RPMI8226 (cell line): Measurements from ENCODE around the gene SLC7A1.

Experiments
- DNase-seq: peaks from one replicate; pipeline ENCODE4 v3.0.0-alpha.2; 2015

SLC7A1 gene

DNA sequence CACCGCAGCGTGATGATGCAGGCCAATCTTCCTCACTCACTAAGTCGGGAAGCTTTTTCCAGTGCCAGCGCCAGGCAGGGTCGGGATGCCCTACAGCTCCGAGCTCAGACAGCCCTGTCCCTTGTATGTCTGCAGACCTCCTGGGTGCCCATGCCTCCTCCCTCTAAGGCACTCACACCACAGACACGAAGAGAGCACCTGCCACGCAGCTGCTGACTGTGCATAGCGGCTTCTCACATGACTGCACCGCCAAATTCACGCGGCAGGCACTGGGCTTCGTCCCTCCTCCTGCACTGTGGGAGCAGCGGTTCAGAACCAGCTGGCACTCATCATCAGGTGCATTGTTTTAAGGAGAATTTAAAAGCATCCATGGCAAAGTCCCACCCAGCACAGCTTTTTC is 88.1 kb downstream of the SLC7A1 start:
- DNase-seq = peak; percentile 88

GRCh38 chr13:29505950-29506349 is 89.5 kb downstream of the SLC7A1 start:
- DNase-seq = no peak

GRCh38 chr13:29505511-29505910 is 90.0 kb downstream of the SLC7A1 start:
- DNase-seq = no peak

- no peak for DNase-seq
Observed at GRCh38 chr13:29504691-29505090, 90.8 kb downstream of the SLC7A1 start.

GRCh38 chr13:29503041-29503837 is 92.2 kb downstream of the SLC7A1 start:
- DNase-seq = no peak

GRCh38 chr13:29502391-29503008 is 93.0 kb downstream of the SLC7A1 start:
- DNase-seq = no peak

DNA sequence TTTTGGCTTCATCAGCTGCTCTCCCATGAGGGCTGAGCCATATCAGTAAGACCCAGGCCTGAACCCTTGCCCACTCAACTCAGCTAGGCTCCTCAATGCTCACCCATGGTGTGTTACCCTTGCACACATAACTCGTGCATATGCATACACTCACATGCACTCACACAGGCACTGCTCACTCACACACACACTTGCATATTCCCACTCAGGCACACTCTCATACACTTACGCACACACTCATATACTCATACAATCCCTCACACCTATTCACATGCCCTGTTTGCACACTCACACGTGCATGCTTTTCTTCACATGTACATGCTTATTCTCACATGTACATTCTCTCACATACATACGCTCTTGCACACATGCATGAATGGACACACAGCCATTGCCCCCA is 93.8 kb downstream of the SLC7A1 start:
- DNase-seq = no peak

- DNase-seq = no peak
Observed at GRCh38 chr13:29500386-29500785, 95.1 kb downstream of the SLC7A1 start.

DNA sequence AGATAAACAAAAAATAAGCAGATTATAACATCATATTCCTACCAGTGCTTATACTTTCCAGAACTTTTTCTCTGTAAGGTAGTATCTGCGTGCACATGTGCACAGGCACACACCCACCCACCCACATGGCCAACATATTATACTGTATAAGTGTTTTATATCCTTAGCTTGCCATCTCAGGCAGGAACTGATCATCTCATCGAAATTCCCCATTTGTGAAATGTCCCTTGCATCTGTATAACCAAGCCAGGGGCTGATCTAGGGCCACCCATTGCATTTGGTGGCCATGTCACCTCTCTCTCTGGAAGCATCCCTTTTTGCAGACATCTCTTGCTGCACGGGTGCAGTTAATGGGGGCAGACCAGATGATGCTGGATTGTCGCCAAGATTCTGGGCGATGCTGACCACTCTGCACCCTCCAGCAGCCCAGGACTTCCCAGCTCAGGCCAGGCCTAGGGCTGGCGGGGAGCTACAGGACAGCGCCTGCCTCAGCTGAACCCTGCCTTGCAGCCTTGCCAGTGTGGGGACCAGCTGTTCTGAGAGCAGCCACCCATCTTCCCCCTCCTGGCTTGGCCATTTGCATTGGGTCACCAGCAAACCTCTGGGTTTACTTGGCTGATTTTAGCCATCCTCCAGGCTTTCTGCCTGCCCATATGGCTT is 95.9 kb downstream of the SLC7A1 start:
- DNase-seq = no peak

GRCh38 chr13:29498426-29499040 is 97.0 kb downstream of the SLC7A1 start:
- no peak for DNase-seq

GRCh38 chr13:29497137-29497654 is 98.3 kb downstream of the SLC7A1 start:
- no peak for DNase-seq

GRCh38 chr13:29496241-29496712 is 99.2 kb downstream of the SLC7A1 start:
- DNase-seq = peak; percentile 70

DNA sequence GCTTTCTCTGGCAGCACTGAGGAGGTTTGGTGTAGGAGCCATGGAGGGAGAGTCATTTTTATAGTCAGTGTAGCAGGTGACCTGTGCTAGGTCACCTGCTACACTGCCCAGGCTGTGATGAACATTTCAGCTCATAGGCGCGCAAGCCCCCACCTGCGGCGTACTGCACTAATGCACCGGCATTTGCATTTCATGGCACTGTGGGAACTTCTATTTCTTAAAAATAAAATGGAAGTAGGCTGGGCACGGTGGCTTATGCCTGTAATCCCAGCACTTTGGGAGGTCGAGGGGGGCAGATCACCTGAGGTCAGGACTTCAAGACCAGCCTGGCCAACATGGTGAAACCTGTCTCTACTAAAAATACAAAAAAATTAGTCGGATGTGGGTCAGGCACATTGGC is 101.0 kb downstream of the SLC7A1 start:
- no peak for DNase-seq

- no peak for DNase-seq
Observed at GRCh38 chr13:29493796-29494195, 101.7 kb downstream of the SLC7A1 start.

DNA sequence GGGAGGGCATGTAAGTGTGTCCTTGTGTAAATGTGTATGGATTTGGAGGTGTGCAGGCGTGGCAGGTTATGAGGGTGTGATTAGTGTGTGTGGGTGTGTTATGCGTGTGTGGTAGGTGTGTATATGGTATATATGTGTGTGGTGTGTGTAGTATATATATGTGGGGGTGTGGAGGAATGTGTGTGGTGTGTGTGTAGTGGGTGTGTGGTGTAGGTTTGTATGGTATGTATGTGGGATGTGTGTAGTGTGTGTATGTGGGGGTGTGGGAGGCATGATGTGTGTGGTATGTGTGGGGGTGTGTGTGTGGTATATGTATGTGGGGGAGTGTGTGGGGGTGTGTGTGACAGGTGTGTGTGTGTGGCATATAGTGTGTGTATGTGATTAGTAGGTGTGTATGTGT is 104.2 kb downstream of the SLC7A1 start:
- no peak for DNase-seq

DNA sequence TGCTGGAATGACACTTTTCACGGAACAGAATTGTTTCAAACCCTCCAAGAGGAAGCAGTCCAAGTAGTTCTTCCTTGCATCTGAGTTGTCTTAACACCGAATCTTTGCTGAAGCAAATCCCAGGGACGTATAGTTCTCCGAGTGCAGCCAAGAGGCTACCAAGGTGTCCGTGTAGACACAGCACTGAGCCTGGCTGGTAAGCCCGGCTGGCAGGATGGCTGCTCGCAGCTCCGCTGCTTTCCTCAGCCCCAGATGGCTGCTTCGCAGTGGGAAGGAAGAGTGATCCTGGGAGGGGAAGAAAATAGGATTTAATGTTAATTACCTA is 105.0 kb downstream of the SLC7A1 start:
- no peak for DNase-seq

DNA sequence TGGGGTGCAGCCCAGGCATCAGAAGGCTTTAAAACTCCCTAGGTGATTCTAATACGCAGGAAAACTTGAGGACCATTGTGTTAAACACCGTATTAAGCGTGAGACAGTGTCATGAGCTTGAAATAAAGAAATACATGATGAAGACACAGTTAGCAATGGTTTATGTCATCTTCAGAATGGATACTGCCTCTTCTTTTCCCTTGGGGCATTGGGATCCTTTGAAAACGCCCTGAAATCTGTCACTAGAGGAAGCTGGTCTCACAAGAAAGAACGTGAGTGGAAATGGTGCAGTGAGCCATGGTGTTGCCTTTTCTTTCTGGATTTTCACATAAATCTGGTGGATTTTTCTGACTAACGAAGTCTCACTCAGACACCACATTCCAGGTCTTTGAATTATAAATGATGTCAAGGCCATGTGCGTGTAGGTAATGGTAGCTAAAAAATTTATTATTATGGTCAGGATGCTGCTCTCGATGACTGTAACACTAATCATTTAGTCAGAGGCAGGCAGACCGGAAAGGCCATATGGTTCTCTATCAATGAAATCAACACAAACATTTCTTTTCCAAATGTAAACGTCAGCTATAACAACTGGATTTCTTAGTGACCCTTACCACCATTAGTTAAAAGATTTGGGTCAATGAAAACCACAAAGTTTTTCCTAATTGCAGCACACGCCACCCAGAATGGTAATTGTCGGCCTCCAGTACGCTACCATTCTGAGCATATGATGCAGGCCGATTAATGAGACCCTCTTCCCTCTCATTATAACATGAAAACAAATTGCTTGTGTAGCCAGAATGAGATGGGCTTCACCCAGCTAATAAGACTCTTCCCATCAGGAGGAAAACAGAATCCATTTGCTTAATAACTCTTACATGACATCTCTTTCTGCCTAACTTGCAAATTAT is 105.6 kb downstream of the SLC7A1 start:
- DNase-seq = no peak

DNA sequence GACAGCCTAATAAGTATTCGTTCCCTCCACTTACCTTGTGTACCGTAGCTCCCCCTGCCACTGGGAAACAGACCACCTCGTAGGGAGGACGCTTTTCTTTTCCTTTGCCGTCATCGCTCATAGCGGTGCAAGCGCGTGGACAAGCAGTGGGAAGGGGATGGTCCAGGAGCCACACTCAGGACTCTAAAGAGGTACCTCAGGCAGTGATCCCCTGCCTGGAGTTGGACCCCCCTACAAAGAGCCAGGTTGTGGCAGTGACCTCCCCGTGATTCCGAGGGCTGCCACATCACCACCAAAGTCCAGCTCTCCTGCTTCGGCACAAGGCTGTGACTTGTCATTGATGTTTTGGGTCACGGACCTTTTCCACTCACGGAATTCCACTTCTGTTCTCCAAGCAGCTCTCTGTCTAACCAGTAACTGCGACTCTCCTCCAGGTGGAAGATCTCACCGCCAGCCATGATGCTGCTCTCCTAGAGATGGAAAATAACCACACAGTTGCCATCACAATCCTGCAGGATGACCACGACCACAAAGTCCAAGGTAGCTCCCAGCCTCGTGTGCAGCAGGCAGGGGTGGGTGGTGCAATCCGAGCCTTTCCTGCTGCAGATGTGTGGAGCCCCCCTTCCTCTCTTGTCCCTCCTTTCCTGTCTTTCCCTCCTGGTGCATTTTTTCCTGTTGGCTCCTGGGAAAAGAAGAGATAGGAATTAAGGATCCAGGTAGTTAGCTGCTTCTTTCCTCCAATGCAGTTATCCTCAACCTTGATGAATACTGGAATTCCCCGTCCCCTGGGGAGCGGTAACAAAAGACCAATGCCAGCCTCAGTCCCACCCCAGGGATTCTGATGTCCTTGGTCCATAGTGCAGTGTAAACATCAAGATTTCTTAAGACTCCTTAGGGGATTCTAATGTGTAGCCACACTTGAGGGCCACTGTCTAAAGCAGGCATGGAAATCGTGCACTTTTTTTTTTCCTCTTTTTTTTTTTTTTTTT is 107.7 kb downstream of the SLC7A1 start:
- DNase-seq = no peak

- no peak for DNase-seq
Observed at GRCh38 chr13:29486551-29486950, 108.9 kb downstream of the SLC7A1 start.

DNA sequence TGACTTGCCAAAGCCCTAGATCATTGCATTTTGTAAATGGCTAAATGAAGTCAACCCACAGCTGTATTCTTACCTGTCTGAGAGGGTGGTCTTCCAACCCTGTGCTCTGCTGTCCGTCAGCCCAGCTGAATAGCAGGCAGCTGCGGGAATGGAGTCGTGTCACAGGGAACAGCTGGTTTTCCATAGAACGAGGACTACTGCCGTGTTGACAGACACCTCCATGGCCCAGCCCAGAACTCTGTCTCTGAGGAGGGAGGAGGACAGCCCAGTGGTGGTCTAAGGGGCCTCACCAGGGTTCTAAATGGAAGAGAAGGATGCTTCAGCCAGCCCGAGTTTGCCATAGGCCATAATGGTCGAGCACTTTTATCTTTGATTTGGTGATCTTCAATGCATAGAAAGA is 110.7 kb downstream of the SLC7A1 start:
- DNase-seq = no peak

GRCh38 chr13:29484236-29484635 is 111.3 kb downstream of the SLC7A1 start:
- DNase-seq = no peak
